ENCODE results near the gene LINGO4. TPM values are rescaled to one million over a fixed set of nuclear protein-coding genes. Genes with fewer than 3 reads are reported as not detected.
A peak's percentile ranks its signal among the peaks of the same experiment; 100 is the strongest.
"Not testable (repeated sequence)": the region's sequence is repeated elsewhere in the genome, so short reads cannot be mapped to it uniquely, and the experiment has no call there.

LINGO4 gene
- total RNA-seq, 1 donor from 2014 or later, result not detected

- no peaks in the 10 kb centered on the region for H3K9me3 Mint-ChIP-seq (ENCODE audit: unreplicated experiment)
- H3K27me3 Mint-ChIP-seq (ENCODE audit: unreplicated experiment), result no peaks in the 10 kb centered on the region
- H3K36me3 Mint-ChIP-seq (ENCODE audit: unreplicated experiment), result peaks cover 8% of the 10 kb centered on the region
- no peak for DNase-seq
- H3K4me1 Mint-ChIP-seq (ENCODE audit: low read depth, unreplicated experiment), result no peaks in the 10 kb centered on the region
- TF ChIP-seq CTCF (IDR thresholded peaks at IDR 0.05; ENCODE audit: partially characterized antibody, unreplicated experiment), result no peak
- H3K27ac Mint-ChIP-seq (ENCODE audit: unreplicated experiment), result no peak overlapping the region
- H3K4me3 Mint-ChIP-seq (ENCODE audit: unreplicated experiment), result no peak overlapping the region
Measured at GRCh38 chr1:151775894-151776664, 29.1 kb downstream of the LINGO4 start.

- H3K27ac Mint-ChIP-seq (ENCODE audit: unreplicated experiment), result no peak overlapping the region
- peaks cover 8% of the 10 kb centered on the region for H3K36me3 Mint-ChIP-seq (ENCODE audit: unreplicated experiment)
- no peak for TF ChIP-seq CTCF (IDR thresholded peaks at IDR 0.05; ENCODE audit: partially characterized antibody, unreplicated experiment)
- DNase-seq, result no peak
- no peaks in the 10 kb centered on the region for H3K4me1 Mint-ChIP-seq (ENCODE audit: low read depth, unreplicated experiment)
- H3K4me3 Mint-ChIP-seq (ENCODE audit: unreplicated experiment), result no peak overlapping the region
- H3K27me3 Mint-ChIP-seq (ENCODE audit: unreplicated experiment), result no peaks in the 10 kb centered on the region
- peaks cover 2% of the 10 kb centered on the region for H3K9me3 Mint-ChIP-seq (ENCODE audit: unreplicated experiment)
Measured at GRCh38 chr1:151774256-151774922, 30.8 kb downstream of the LINGO4 start.

- H3K4me3 Mint-ChIP-seq (ENCODE audit: unreplicated experiment), result no peak overlapping the region
- H3K27ac Mint-ChIP-seq (ENCODE audit: unreplicated experiment), result no peak overlapping the region
- DNase-seq, result no peak
- H3K9me3 Mint-ChIP-seq (ENCODE audit: unreplicated experiment), result peaks cover 2% of the 10 kb centered on the region
- H3K4me1 Mint-ChIP-seq (ENCODE audit: low read depth, unreplicated experiment), result no peaks in the 10 kb centered on the region
- H3K27me3 Mint-ChIP-seq (ENCODE audit: unreplicated experiment), result no peaks in the 10 kb centered on the region
- TF ChIP-seq CTCF (IDR thresholded peaks at IDR 0.05; ENCODE audit: partially characterized antibody, unreplicated experiment), result no peak
- peaks cover 8% of the 10 kb centered on the region for H3K36me3 Mint-ChIP-seq (ENCODE audit: unreplicated experiment)
Measured at GRCh38 chr1:151773702-151774101, 31.5 kb downstream of the LINGO4 start.

- not testable (repeated sequence) for H3K36me3 Mint-ChIP-seq (ENCODE audit: unreplicated experiment); H3K27me3 Mint-ChIP-seq (ENCODE audit: unreplicated experiment); H3K4me3 Mint-ChIP-seq (ENCODE audit: unreplicated experiment); H3K9me3 Mint-ChIP-seq (ENCODE audit: unreplicated experiment); H3K4me1 Mint-ChIP-seq (ENCODE audit: low read depth, unreplicated experiment); H3K27ac Mint-ChIP-seq (ENCODE audit: unreplicated experiment)
- peak; percentile 17 for DNase-seq
Measured at GRCh38 chr1:151769270-151769669, 35.9 kb downstream of the LINGO4 start.

- H3K4me3 Mint-ChIP-seq (ENCODE audit: unreplicated experiment); H3K9me3 Mint-ChIP-seq (ENCODE audit: unreplicated experiment); DNase-seq; H3K4me1 Mint-ChIP-seq (ENCODE audit: low read depth, unreplicated experiment); H3K27me3 Mint-ChIP-seq (ENCODE audit: unreplicated experiment); H3K36me3 Mint-ChIP-seq (ENCODE audit: unreplicated experiment): not testable (repeated sequence)
- peak overlapping the region; percentile 59 for H3K27ac Mint-ChIP-seq (ENCODE audit: unreplicated experiment)
Measured at GRCh38 chr1:151768351-151769066, 36.7 kb downstream of the LINGO4 start.

Data from glutamatergic neuron (in vitro differentiated cells).